Duodenal mucosa (tissue), 2 donors: ENCODE results near the gene CRIP2.

Experiments used
- H3K27ac ChIP-seq: one replicate; pipeline ENCODE4 v1.7.0; 2013; ENCODE audit warnings: low read depth, low read length
- H3K27me3 ChIP-seq, 2 donors: one replicate each; pipeline ENCODE4 v1.7.0; 2013; ENCODE audit warnings: low read length in 2 of 2, control low read depth in 1 of 2; ENCODE audit not compliant: insufficient read depth in 2 of 2, control insufficient read depth in 1 of 2
- H3K36me3 ChIP-seq, 2 donors: one replicate each; pipeline ENCODE4 v1.7.0; 2013; ENCODE audit warnings: low read length in 2 of 2, control low read depth in 1 of 2; ENCODE audit not compliant: insufficient read depth in 2 of 2, control insufficient read depth in 1 of 2
- H3K4me1 ChIP-seq, 2 donors: one replicate each; pipeline ENCODE4 v1.7.0; 2013; ENCODE audit warnings: low read length in 2 of 2, control low read depth in 1 of 2; ENCODE audit not compliant: insufficient read depth in 2 of 2, control insufficient read depth in 1 of 2
- H3K4me3 ChIP-seq, 2 donors: one replicate each; pipeline ENCODE4 v1.7.0; 2013; ENCODE audit warnings: low read length in 2 of 2, low read depth in 1 of 2
- H3K9ac ChIP-seq, 2 donors: one replicate each; pipeline ENCODE4 v1.7.0; 2013; ENCODE audit warnings: low read length in 2 of 2, low read depth in 1 of 2
- H3K9me3 ChIP-seq, 2 donors: one replicate each; pipeline ENCODE4 v1.7.0; 2013; ENCODE audit warnings: low read length in 2 of 2, control low read depth in 1 of 2; ENCODE audit not compliant: control insufficient read depth in 1 of 2

CRIP2 gene

GRCh38 chr14:105501504-105502291 is 27.1 kb downstream of the CRIP2 start:
- no peaks in the 10 kb centered on the region for H3K4me1 ChIP-seq
- H3K9ac ChIP-seq, result no peak overlapping the region
- H3K9me3 ChIP-seq, result no peaks in the 10 kb centered on the region
- H3K4me3 ChIP-seq, result no peak overlapping the region
- H3K36me3 ChIP-seq, result no peaks in the 10 kb centered on the region
- H3K27ac ChIP-seq, result no peak overlapping the region
- no peaks in the 10 kb centered on the region for H3K27me3 ChIP-seq

GRCh38 chr14:105502446-105503295 is 28.1 kb downstream of the CRIP2 start:
- Histone ChIP-seq H3K4me3 (no peak overlapping the region), H3K9ac (no peak overlapping the region), H3K36me3 (no peaks in the 10 kb centered on the region), H3K27ac (no peak overlapping the region), H3K9me3 (no peaks in the 10 kb centered on the region), H3K27me3 (no peaks in the 10 kb centered on the region), H3K4me1 (no peaks in the 10 kb centered on the region)

- H3K27ac ChIP-seq, result no peak overlapping the region
- no peaks in the 10 kb centered on the region for H3K4me1 ChIP-seq
- H3K9me3 ChIP-seq, result no peaks in the 10 kb centered on the region
- H3K4me3 ChIP-seq, result no peak overlapping the region
- peaks cover 0 to 5% of the 10 kb centered on the region in 2 donors for H3K27me3 ChIP-seq
- no peaks in the 10 kb centered on the region for H3K36me3 ChIP-seq
- no peak overlapping the region for H3K9ac ChIP-seq
Measured at GRCh38 chr14:105503296-105503640, 28.6 kb downstream of the CRIP2 start.

GRCh38 chr14:105503935-105504692 is 29.5 kb downstream of the CRIP2 start:
- Histone ChIP-seq H3K9me3 (no peaks in the 10 kb centered on the region), H3K4me1 (no peaks in the 10 kb centered on the region), H3K4me3 (no peak overlapping the region), H3K36me3 (no peaks in the 10 kb centered on the region), H3K9ac (no peak overlapping the region), H3K27ac (no peak overlapping the region), H3K27me3 (peaks cover 0 to 9% of the 10 kb centered on the region in 2 donors)

GRCh38 chr14:105505101-105505500 is 30.5 kb downstream of the CRIP2 start:
- no peaks in the 10 kb centered on the region for H3K4me1 ChIP-seq
- H3K9me3 ChIP-seq, result no peaks in the 10 kb centered on the region
- no peak overlapping the region for H3K27ac ChIP-seq
- no peak overlapping the region for H3K9ac ChIP-seq
- H3K36me3 ChIP-seq, result no peaks in the 10 kb centered on the region
- H3K27me3 ChIP-seq, result peaks cover 0 to 9% of the 10 kb centered on the region in 2 donors
- H3K4me3 ChIP-seq, result no peak overlapping the region

GRCh38 chr14:105507247-105507646 is 32.6 kb downstream of the CRIP2 start:
- Histone ChIP-seq H3K9ac (no peak overlapping the region), H3K4me3 (no peak overlapping the region), H3K27ac (no peak overlapping the region), H3K27me3 (peaks cover 0 to 16% of the 10 kb centered on the region in 2 donors), H3K36me3 (no peaks in the 10 kb centered on the region), H3K9me3 (no peaks in the 10 kb centered on the region), H3K4me1 (no peaks in the 10 kb centered on the region)

- H3K9ac ChIP-seq, result no peak overlapping the region
- no peak overlapping the region for H3K4me3 ChIP-seq
- H3K4me1 ChIP-seq, result no peaks in the 10 kb centered on the region
- H3K36me3 ChIP-seq, result no peaks in the 10 kb centered on the region
- no peaks in the 10 kb centered on the region for H3K9me3 ChIP-seq
- H3K27ac ChIP-seq, result no peak overlapping the region
- H3K27me3 ChIP-seq, result peaks cover 6 to 23% of the 10 kb centered on the region in 2 donors
Measured at GRCh38 chr14:105508069-105508468, 33.4 kb downstream of the CRIP2 start.

GRCh38 chr14:105508601-105509000 is 34.0 kb downstream of the CRIP2 start:
- no peak overlapping the region for H3K4me3 ChIP-seq
- no peak overlapping the region for H3K27ac ChIP-seq
- H3K4me1 ChIP-seq, result no peaks in the 10 kb centered on the region
- no peaks in the 10 kb centered on the region for H3K9me3 ChIP-seq
- H3K9ac ChIP-seq, result no peak overlapping the region
- no peaks in the 10 kb centered on the region for H3K36me3 ChIP-seq
- H3K27me3 ChIP-seq, result peaks cover 7 to 23% of the 10 kb centered on the region in 2 donors

- no peak overlapping the region for H3K9ac ChIP-seq
- no peaks in the 10 kb centered on the region for H3K36me3 ChIP-seq
- H3K27ac ChIP-seq, result no peak overlapping the region
- no peaks in the 10 kb centered on the region for H3K4me1 ChIP-seq
- no peaks in the 10 kb centered on the region for H3K9me3 ChIP-seq
- no peak overlapping the region for H3K4me3 ChIP-seq
- H3K27me3 ChIP-seq, result peaks cover 9 to 16% of the 10 kb centered on the region in 2 donors
Measured at GRCh38 chr14:105517096-105517495, 42.5 kb downstream of the CRIP2 start.
